HG02840 (cell line): ENCODE measurements around the gene MRPL20.
"Not testable (repeated sequence)": the region's sequence is repeated elsewhere in the genome, so short reads cannot be mapped to it uniquely, and the experiment has no call there.

Experiments used
- ATAC-seq: cut with Tn5 transposase; IDR thresholded peaks from one replicate; pipeline ENCODE4 v1.9.1; 2021; ENCODE audit warnings: mild to moderate bottlenecking, moderate library complexity, moderate number of reproducible peaks; ENCODE audit not compliant: unreplicated experiment, low FRiP score

The MRPL20 gene

DNA sequence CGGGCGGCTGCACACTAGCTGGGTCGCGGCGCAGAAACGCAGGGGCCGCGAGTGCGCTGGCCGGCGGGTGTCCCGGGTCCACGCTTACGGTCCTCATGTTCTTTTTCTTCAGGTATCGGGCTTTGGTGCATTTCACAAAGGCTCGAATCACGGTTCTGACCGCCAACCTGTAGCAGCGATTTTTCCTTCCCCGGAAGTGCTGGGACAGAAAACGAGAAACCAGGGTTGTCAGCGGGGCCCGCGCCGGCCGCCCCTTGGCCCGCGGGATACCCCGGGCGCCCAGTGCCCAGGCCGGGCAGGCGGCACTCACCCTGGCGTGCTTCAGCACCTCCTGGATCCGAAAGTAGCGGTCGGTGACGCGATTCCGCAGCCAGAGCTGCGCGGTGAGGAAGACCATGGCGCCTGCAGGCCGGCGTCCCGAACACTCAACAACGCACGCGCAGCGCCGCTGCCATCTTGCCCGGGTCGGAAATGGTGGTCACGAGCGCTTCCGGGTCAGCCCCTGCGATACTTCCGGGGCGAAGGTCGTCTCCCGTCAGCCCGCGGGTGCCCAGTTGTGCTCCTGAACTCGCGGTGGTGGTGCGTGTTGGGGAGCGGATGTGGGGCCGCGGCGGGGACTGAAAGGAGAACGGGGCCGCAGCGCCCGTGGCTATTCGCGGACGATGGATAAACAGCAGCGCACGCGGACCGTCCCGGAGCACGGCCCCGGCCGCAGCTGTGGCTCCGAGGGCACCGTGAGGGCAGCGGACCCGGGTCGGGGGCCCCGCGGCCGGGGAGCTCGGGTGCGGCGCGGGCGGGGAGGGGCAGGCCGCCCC lies at the start of gene MRPL20:
Gene MRPL20, minus strand, starts transcription at position 473 of the 815 bp plus-strand sequence. Its CDS starts 76 bp downstream, at position 397.
- peak; percentile 93 for ATAC-seq

DNA sequence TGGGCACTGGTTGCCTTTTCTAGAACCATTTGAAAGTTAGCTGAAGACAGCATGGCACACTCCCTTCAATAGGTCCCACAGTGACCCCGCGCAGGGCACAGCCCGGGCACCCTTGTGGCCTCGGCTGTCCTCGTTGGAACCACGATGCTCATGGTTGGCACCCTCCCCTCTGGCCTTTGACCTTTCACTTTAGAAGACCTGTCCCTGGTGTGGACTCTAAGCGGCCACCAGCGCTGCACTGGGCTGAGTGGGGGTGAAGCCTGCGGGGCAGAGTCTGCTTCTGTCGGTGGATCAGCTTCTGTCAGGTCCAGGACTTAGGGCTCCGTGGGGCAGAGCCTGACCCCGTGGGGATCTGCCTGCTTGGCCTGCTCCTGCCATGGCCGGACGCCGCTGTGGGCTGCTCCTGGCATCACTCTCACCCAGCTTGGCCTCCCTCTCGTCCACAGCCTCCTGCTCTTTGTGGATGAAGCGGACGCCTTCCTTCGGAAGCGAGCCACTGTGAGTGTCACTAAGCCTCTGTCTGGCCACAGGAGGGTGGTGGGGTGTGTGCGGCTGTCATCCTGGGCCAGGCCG lies 49.7 kb upstream of the MRPL20 start:
- not testable (repeated sequence) for ATAC-seq

DNA sequence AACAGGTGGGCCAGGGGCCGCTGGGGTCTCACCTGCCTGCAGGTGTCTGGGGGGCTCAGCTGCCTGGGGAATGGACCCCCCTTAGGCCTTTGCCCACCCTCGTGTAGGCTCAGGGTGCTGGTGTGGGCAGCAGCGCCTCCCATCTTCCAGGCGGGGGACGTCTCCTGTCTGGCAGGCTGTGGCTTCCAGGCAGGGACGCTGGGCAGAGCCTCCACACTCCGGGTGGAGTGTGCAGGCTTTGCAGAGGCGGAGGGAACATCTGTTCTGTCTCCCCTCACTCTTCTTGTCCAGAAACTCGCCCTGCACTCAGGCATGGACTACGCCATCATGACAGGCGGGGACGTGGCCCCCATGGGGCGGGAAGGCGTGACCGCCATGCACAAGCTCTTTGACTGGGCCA lies 48.8 kb upstream of the MRPL20 start:
- not testable (repeated sequence) for ATAC-seq

DNA sequence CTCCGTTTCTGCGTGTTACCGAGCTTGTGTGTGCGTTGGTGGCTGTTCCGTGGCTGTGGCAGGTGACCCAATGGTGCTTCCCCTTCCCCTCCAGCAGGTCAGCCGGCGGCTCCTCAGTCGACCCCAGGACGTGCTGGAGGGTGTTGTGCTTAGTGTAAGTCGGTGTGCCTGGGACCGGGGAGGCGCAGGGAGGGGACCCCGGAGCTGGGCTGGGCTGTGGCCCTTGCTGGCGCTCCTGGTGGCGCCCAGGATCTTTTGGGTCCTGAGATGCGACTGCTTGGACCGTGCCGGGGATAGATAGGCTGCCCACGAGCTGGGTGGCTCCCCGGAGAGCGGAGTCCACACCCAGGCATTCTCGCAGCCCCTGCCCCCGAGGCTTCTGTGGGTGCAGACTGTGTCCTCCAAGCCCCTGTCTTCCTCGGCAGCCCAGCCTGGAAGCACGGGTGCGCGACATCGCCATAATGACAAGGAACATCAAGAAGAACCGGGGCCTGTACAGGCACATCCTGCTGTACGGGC lies 48.3 kb upstream of the MRPL20 start:
- ATAC-seq = no peak

- ATAC-seq = not testable (repeated sequence)
Observed at GRCh38 chr1:1454286-1455056, 47.4 kb upstream of the MRPL20 start.

DNA sequence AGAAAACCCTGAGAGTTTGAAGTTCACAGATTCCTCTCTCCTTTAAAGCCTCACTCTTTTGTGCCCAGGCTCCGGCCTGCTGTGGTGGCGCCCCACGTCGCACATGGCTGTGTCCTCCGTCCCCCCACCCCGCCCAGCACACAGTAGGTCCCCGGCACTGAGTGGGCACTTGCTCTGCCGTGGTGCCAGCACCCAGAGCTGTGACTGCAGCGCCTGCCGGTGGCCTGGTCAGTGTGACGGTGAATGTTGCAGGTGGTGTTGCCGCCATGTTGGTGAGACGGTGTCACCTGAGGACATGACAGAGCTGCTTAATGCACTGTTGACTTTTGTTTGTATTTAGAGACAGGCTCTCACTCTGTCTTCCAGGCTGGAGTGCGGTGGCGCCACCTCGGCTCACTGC lies 45.8 kb upstream of the MRPL20 start:
- ATAC-seq = no peak

GRCh38 chr1:1452365-1452739 lies 45.3 kb upstream of the MRPL20 start:
- not testable (repeated sequence) for ATAC-seq

GRCh38 chr1:1451696-1452364 lies 44.7 kb upstream of the MRPL20 start:
- ATAC-seq = no peak

DNA sequence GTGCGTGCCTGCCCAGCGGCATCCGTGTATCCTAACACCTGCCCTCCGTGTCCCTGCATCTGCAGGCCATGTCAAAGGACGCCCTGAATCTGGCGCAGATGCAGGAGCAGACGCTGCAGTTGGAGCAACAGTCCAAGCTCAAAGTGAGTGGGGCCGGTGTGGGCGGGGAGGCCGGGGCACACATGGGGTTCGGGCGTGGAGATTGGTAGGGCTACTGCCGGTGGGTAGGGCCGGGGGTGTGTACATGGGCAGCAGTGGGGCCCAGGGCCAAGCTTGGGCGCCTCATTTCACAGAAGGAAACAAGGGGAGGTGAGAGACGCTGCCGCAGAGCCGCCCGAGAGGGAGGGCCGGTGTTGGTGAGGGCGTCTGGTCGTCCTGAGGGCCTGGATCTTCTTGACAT lies 43.5 kb upstream of the MRPL20 start:
- ATAC-seq = not testable (repeated sequence)

DNA sequence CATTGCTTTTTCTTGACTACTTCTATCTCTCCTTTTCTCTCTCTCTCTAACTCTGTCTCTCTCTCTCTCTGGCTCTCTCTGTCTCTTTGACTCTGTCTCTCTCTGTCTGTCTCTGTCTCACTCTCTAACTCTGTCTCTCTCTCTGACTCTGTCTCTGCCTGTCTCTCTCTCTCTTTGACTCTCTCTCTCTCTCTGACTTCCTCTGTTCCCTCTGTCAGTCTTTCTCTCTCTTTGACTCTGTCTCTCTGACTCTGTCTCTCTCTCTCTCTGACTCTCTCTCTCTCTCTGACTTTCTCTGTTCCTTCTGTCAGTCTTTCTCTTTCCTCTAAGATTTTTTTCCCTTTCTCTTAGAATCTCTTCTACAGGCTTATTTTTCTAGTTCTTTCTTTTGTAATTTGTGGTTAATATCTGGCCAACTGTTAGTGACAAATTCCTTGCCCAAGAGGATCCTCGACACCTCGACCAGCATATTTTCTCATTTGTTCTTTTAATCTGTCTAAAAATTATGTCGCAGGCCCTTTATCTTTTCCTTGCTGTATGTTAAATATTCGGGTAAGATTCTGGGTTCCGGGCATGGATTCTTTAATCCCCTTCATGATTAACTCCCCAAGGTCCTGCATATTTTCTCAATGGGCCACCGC lies 42.1 kb upstream of the MRPL20 start, which contains the start of gene ATAD3C:
Gene ATAD3C, plus strand, starts transcription at position 591 of the 641 bp plus-strand sequence. CDS start 995 bp downstream, outside the sequence.
- no peak for ATAC-seq

- not testable (repeated sequence) for ATAC-seq
Observed at GRCh38 chr1:1446631-1447030, 39.5 kb upstream of the MRPL20 start.

DNA sequence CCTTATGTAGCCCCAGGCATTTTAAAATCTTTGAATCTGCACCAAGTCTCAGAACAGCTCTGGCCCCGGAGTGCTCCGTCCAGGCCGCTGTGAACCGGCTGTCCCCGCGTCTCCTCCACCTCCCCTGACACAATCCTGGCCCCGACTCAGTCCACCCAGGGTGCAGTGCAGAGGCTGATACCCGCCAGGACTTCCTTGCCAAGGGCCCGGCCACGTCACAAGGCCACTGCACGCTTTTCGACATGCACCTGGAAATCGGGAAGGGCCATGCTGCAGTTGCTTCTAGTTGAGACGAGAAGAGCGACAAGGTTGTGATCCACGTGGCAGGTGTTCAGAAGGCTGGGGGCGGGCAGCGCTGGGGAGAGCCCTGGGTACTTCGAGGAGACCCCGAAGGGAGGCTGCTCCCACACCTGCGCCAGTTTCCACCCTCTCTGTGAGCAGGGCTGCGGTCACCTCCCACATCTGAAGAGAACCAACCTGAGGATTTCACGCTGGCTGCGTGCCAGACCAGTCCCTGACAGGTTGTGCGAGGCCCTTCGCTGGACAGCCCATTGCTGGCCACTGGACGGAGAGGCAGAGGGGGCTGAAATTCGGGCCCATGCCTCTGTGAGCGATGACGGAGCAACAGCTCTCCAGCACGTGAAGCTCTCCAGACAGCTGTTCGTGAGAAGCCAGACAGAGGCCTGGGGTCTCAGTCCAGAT lies 35.1 kb upstream of the MRPL20 start:
- ATAC-seq = no peak

- no peak for ATAC-seq
Observed at GRCh38 chr1:1441002-1441888, 34.2 kb upstream of the MRPL20 start.

GRCh38 chr1:1440262-1441001 lies 33.3 kb upstream of the MRPL20 start:
- ATAC-seq = no peak

DNA sequence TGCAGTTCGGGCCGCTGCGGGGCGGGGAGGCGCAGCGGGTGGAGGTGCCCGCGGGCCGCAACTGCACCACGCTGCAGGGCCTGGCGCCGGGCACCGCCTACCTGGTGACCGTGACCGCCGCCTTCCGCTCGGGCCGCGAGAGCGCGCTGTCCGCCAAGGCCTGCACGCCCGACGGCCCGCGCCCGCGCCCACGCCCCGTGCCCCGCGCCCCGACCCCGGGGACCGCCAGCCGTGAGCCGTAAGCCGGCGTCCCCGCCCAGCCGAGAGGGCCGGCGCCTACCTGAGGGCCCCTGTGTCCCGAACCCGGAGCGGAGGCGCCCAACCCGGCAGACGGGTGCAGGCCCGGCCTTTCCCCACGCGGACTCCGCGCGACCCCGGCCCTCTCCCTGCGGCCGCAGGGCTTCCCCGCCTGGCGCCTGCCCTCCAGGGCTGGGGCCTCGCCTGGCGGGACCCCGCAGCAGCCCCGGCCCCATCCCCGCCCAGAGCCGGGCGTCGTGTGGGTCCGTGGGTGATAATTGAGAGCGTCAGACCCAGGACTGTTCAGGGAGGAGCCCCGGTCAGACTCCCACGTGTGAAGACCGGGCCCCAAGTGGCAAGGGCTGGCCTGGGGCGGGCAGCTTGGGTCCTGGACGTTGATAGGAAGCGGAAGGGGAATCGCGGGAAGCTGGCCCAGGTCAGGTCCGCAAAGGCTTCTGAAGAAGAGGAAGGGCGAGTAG lies 32.6 kb upstream of the MRPL20 start:
- ATAC-seq = no peak

DNA sequence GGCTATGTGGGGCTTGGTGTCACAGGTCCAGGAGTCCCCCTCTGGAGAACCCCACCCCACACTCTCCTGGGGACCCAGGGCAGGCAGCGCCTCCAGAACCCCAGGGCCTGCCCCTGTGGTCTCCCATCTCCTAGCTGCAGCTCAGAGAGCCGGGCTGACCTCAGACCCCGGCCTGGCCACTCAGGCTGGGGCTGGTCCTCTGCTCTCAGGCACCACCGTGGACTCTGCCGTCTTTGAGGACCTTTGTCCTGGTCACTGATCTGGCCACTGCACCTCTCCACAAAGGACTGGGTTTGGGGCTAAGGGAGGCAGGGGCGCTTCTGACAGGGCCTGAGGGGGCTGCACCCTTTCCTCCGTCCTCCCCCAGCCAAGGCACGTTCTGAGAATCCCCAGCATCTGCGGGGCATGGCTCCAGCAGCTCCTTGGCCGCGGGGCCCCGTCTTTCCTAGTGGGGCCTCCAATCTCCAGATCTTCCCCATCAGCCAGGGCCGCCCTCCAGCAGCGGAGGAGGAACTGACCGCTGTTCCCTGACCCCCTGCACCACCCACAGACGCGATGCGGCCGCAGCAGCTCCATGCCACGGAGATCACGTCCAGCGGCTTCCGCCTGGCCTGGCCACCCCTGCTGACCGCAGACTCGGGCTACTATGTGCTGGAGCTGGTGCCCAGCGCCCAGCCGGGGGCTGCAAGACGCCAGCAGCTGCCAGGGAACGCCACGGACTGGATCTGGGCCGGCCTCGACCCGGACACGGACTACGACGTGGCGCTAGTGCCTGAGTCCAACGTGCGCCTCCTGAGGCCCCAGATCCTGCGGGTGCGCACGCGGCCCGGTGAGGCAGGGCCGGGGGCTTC lies 31.7 kb upstream of the MRPL20 start:
- no peak for ATAC-seq
